IMR-90 (cell line): Measurements from ENCODE around the gene P2RY2. TPM values are rescaled to one million over a fixed set of nuclear protein-coding genes. Genes with fewer than 3 reads are reported as not detected.

Source experiments
- ATAC-seq: fragments of 200-7000 bp; cut with Tn5 transposase; 2 replicates; pipeline ENCODE4 v1.9.1; 2020; ENCODE audit warnings: low read depth, mild to moderate bottlenecking, moderate library complexity
- BruUV-seq: library from RNA; stranded (reverse); fragments of 400-500 nt; replicated peaks from 2 replicates; lab custom pipeline; 2021; lab: Mats Ljungman, UMichigan
- CTCF ChIA-PET: fragments of 300-600 bp; formaldehyde crosslinking; extraction: SDS; loops from one replicate; lab custom pipeline; 2021; ENCODE audit warnings: antibody characterized with exemption; lab: Yijun Ruan, JAX
- POLR2A ChIA-PET: fragments of 300-600 bp; sonication (Branson Sonifier 250); formaldehyde crosslinking; loops from one replicate; lab custom pipeline; 2022; ENCODE audit warnings: antibody characterized with exemption; ENCODE audit not compliant: unreplicated experiment; lab: Charles Lee
- DNase-seq: peaks from one replicate; pipeline ENCODE4 v3.0.0; 2013
- H2AFZ ChIP-seq: replicated peaks from 2 replicates; pipeline ENCODE3; 2013; ENCODE audit warnings: low read length, mild to moderate bottlenecking; ENCODE audit not compliant: poor library complexity
- H2AK5ac ChIP-seq: 2 replicates; pipeline ENCODE4 v1.6.1; 2013; ENCODE audit warnings: low read depth, low read length, inconsistent platforms
- H2AK9ac ChIP-seq: replicated peaks from 2 replicates; pipeline ENCODE3; 2013; ENCODE audit warnings: mild to moderate bottlenecking, low read depth, low read length, moderate library complexity; ENCODE audit not compliant: poor library complexity
- H2BK120ac ChIP-seq: 2 replicates; pipeline ENCODE4 v1.6.1; 2013; ENCODE audit warnings: low read depth, low read length, inconsistent platforms
- H2BK15ac ChIP-seq: 3 replicates; pipeline ENCODE4 v1.6.1; 2013; ENCODE audit warnings: low read depth, low read length, inconsistent platforms
- H2BK20ac ChIP-seq: 2 replicates; pipeline ENCODE4 v1.6.1; 2013; ENCODE audit warnings: low read depth, mild to moderate bottlenecking, inconsistent platforms, low read length, moderate library complexity
- H2BK5ac ChIP-seq: 2 replicates; pipeline ENCODE4 v1.6.1; 2013; ENCODE audit warnings: mild to moderate bottlenecking, low read depth, low read length, inconsistent platforms; ENCODE audit not compliant: poor library complexity, severe bottlenecking
- H3K14ac ChIP-seq: replicated peaks from 2 replicates; pipeline ENCODE4 v1.6.1; 2013; ENCODE audit warnings: low read depth, low read length, inconsistent platforms
- H3K18ac ChIP-seq: 2 replicates; pipeline ENCODE4 v1.6.1; 2013; ENCODE audit warnings: low read depth, low read length, control low read depth
- H3K23ac ChIP-seq: 2 replicates; pipeline ENCODE4 v1.6.1; 2013; ENCODE audit warnings: low read depth, low read length, inconsistent platforms
- H3K27ac ChIP-seq: 2 replicates; pipeline ENCODE4 v1.5.1; 2013; ENCODE audit warnings: mild to moderate bottlenecking, control low read depth, low read length; ENCODE audit not compliant: insufficient read depth
- H3K27me3 ChIP-seq: 2 replicates; pipeline ENCODE4 v1.6.1; 2013; ENCODE audit warnings: low read length; ENCODE audit not compliant: control insufficient read depth, insufficient read depth
- H3K36me3 ChIP-seq: 2 replicates; pipeline ENCODE4 v1.6.1; 2013; ENCODE audit warnings: low read length, mixed read lengths; ENCODE audit not compliant: control insufficient read depth, insufficient read depth
- H3K4ac ChIP-seq: 2 replicates; pipeline ENCODE4 v1.6.1; 2013; ENCODE audit warnings: low read depth, low read length, inconsistent platforms
- H3K4me1 ChIP-seq: 2 replicates; pipeline ENCODE4 v1.6.1; 2013; ENCODE audit warnings: low read length, mixed read lengths; ENCODE audit not compliant: control insufficient read depth, insufficient read depth
- H3K4me2 ChIP-seq: 2 replicates; pipeline ENCODE4 v1.6.1; 2013; ENCODE audit warnings: low read depth, mild to moderate bottlenecking, control low read depth, low read length, moderate library complexity
- H3K4me3 ChIP-seq: 2 replicates; pipeline ENCODE4 v1.5.1; 2013; ENCODE audit warnings: low read depth, mild to moderate bottlenecking, control low read depth, low read length, moderate library complexity; ENCODE audit not compliant: insufficient read depth
- H3K56ac ChIP-seq: 2 replicates; pipeline ENCODE4 v1.6.1; 2013; ENCODE audit warnings: low read length, inconsistent platforms; ENCODE audit not compliant: insufficient read depth; ENCODE audit errors: extremely low read depth
- H3K79me1 ChIP-seq, 2 experiments: 2 replicates each; pipeline ENCODE4 v1.6.1; 2013; ENCODE audit warnings: low read length in 2 of 2, inconsistent platforms in 1 of 2, low read depth in 1 of 2
- H3K9ac ChIP-seq: 2 replicates; pipeline ENCODE4 v1.6.1; 2013; ENCODE audit warnings: low read depth, low read length, control low read depth
- H3K9me1 ChIP-seq: 2 replicates; pipeline ENCODE4 v1.6.1; 2013; ENCODE audit warnings: low read length, inconsistent platforms; ENCODE audit not compliant: insufficient read depth
- H3K9me3 ChIP-seq: 2 replicates; pipeline ENCODE4 v1.6.1; 2013; ENCODE audit warnings: low read length; ENCODE audit not compliant: control insufficient read depth, insufficient read depth
- H4K20me1 ChIP-seq: 2 replicates; pipeline ENCODE4 v1.6.1; 2013; ENCODE audit warnings: low read length, inconsistent platforms; ENCODE audit not compliant: insufficient read depth
- H4K5ac ChIP-seq: 2 replicates; pipeline ENCODE4 v1.6.1; 2013; ENCODE audit warnings: mild to moderate bottlenecking, low read depth, low read length, control low read depth
- H4K8ac ChIP-seq, 2 experiments: 2 replicates each; pipeline ENCODE4 v1.6.1; 2013; ENCODE audit warnings: low read depth in 2 of 2, low read length in 2 of 2, control low read depth in 1 of 2, inconsistent platforms in 1 of 2
- H4K91ac ChIP-seq: 2 replicates; pipeline ENCODE4 v1.6.1; 2013; ENCODE audit warnings: low read depth, low read length, inconsistent platforms; ENCODE audit not compliant: insufficient read depth
- BHLHE40 ChIP-seq: fragments of 150-350 bp; IDR thresholded peaks from 2 replicates; pipeline ENCODE4 v1.6.1; 2016; ENCODE audit warnings: mild to moderate bottlenecking, low read depth, low read length
- CEBPB ChIP-seq: IDR thresholded peaks from 2 replicates; pipeline ENCODE4 v1.6.1; 2012; ENCODE audit warnings: low read depth, low read length, improper control_type of control experiment
- CHD1 ChIP-seq: IDR thresholded peaks from 2 replicates; pipeline ENCODE4 v1.6.1; 2012; ENCODE audit warnings: low read depth, low read length, improper control_type of control experiment
- ELK1 ChIP-seq: fragments of 150-350 bp; IDR thresholded peaks from 2 replicates; pipeline ENCODE4 v1.6.1; 2016; ENCODE audit warnings: low read depth, mild to moderate bottlenecking, low read length, moderate library complexity, borderline replicate concordance
- FOS ChIP-seq: fragments of 150-350 bp; IDR thresholded peaks from 2 replicates; pipeline ENCODE4 v1.6.1; 2016; ENCODE audit warnings: low read depth, low read length
- MAFK ChIP-seq: IDR thresholded peaks from 2 replicates; pipeline ENCODE4 v1.6.1; 2012; ENCODE audit warnings: low read depth, low read length, improper control_type of control experiment
- MAZ ChIP-seq: IDR thresholded peaks from 2 replicates; pipeline ENCODE4 v1.6.1; 2012; ENCODE audit warnings: low read depth, mild to moderate bottlenecking, low read length, improper control_type of control experiment, moderate library complexity, borderline replicate concordance
- POLR2A ChIP-seq: IDR thresholded peaks from 2 replicates; pipeline ENCODE4 v1.6.1; 2012; ENCODE audit warnings: mild to moderate bottlenecking, low read depth, low read length
- RAD21 ChIP-seq: IDR thresholded peaks from 2 replicates; pipeline ENCODE4 v1.6.1; 2012; ENCODE audit warnings: low read length, improper control_type of control experiment
- RCOR1 ChIP-seq: IDR thresholded peaks from 2 replicates; pipeline ENCODE4 v1.6.1; 2012; ENCODE audit warnings: mild to moderate bottlenecking, low read length, improper control_type of control experiment; ENCODE audit not compliant: insufficient replicate concordance
- RFX5 ChIP-seq: IDR thresholded peaks from 2 replicates; pipeline ENCODE4 v1.8.0; 2012; ENCODE audit warnings: low read depth, mild to moderate bottlenecking, low read length, moderate library complexity
- SMC3 ChIP-seq: fragments of 150-350 bp; IDR thresholded peaks from 2 replicates; pipeline ENCODE4 v1.6.1; 2016; ENCODE audit warnings: low read depth, mild to moderate bottlenecking, antibody characterized with exemption, low read length, moderate library complexity
- WGBS, 2 experiments: methylation state at CpG; one replicate each; pipeline versions ENCODE4 v1.1.5 to v1.1.7; 2013; ENCODE audit warnings: missing lambda C conversion rate in 2 of 2; ENCODE audit not compliant: insufficient read length in 1 of 2; ENCODE audit errors: extremely low coverage in 2 of 2; 5-methylcytosine and 5-hydroxymethylcytosine counted together
- dilution Hi-C: fragments of 300-500 bp; cut with HindIII; formaldehyde crosslinking; loops from one replicate; pipeline ENCODE4 v1.14.3; 2018; ENCODE audit warnings: low sequenced_read_pairs; ENCODE audit not compliant: unreplicated experiment
- in situ Hi-C: fragments of 300-500 bp; cut with MboI; formaldehyde crosslinking; loops from 3 replicates; pipeline ENCODE4 v1.14.3; 2019; ENCODE audit warnings: low sequenced_read_pairs, inconsistent platforms, mixed read lengths
- intact Hi-C: fragments of 100-400 bp; cut with micrococcal nuclease; formaldehyde crosslinking; loops from 2 replicates; pipeline ENCODE4 v1.10.0; 2022
- polyA plus RNA-seq, 3 experiments: library from polyadenylated mRNA; depleted of rRNA; stranded (reverse); fragments of >200 nt; gene quantifications; 2 replicates each; pipeline ENCODE4 v1.2.3, GENCODE V29; 2012; ENCODE audit warnings: low replicate concordance in 1 of 3
- total RNA-seq: library from RNA; depleted of rRNA; stranded (reverse); fragments of >200 nt; gene quantifications from 2 replicates; pipeline ENCODE4 v1.2.3, GENCODE V29; 2012
- TF ChIP-seq, protein P1 (sequence below): fragments of 150-350 bp; IDR thresholded peaks from 2 replicates; pipeline ENCODE4 v1.6.1; 2017; ENCODE audit warnings: mild to moderate bottlenecking, antibody characterized with exemption, low read length, low read depth
- TF ChIP-seq, protein P2 (sequence below): conservative IDR thresholded peaks from 2 replicates; pipeline ENCODE4 v1.5.1; 2012; ENCODE audit warnings: mild to moderate bottlenecking, low read depth, low read length, improper control_type of control experiment

The P2RY2 gene
- total and polyA plus RNA-seq, 2 of the 4 experiments (the other 2 are of a cell fraction), result not detected

GRCh38 chr11:73197348-73197747 lies 20.7 kb upstream of the P2RY2 start:
- Histone ChIP-seq H3K27me3 (peaks cover 14% of the 10 kb centered on the region; the same call in 1 of the 2 replicates), H2AK9ac (no peak overlapping the region), H3K27ac (no peak overlapping the region), H2BK20ac (no peak overlapping the region), H3K4me1 (no peaks in the 10 kb centered on the region), H4K8ac (no peak overlapping the region), H4K5ac (no peak overlapping the region), H3K56ac (no peak overlapping the region), H4K20me1 (no peaks in the 10 kb centered on the region), H3K23ac (no peak overlapping the region), H2BK120ac (no peak overlapping the region), H3K14ac (no peak overlapping the region), H2BK15ac (no peak overlapping the region), H3K4ac (no peak overlapping the region), H3K9me1 (no peaks in the 10 kb centered on the region; the same call in 1 of the 2 replicates), H2BK5ac (no peak overlapping the region), H3K36me3 (no peaks in the 10 kb centered on the region), H3K18ac (no peak overlapping the region), H2AK5ac (no peak overlapping the region), H2AFZ (no peak overlapping the region), H4K91ac (no peak overlapping the region), H3K4me3 (no peak overlapping the region), H3K9me3 (no peaks in the 10 kb centered on the region), H3K4me2 (no peak overlapping the region), H3K79me1 (no peaks in the 10 kb centered on the region), H3K9ac (no peak overlapping the region)
- ATAC-seq (no peak), DNase-seq (no peak)
- ChIA-PET POLR2A (no interaction called here), CTCF (no interaction called here)
- no TSS peak for BruUV-seq
- dilution Hi-C loops, result no loop called here
- TF ChIP-seq CHD1, result no peak
- no peak for TF ChIP-seq FOS
- TF ChIP-seq SMC3, result no peak
- no peak for TF ChIP-seq MAZ
- TF ChIP-seq RFX5, result no peak
- TF ChIP-seq, protein P1, sequence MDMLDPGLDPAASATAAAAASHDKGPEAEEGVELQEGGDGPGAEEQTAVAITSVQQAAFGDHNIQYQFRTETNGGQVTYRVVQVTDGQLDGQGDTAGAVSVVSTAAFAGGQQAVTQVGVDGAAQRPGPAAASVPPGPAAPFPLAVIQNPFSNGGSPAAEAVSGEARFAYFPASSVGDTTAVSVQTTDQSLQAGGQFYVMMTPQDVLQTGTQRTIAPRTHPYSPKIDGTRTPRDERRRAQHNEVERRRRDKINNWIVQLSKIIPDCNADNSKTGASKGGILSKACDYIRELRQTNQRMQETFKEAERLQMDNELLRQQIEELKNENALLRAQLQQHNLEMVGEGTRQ, result no peak
- no peak for TF ChIP-seq CEBPB
- TF ChIP-seq POLR2A, result no peak
- TF ChIP-seq RCOR1, result no peak
- no peak for TF ChIP-seq RAD21
- TF ChIP-seq BHLHE40, result no peak
- TF ChIP-seq, protein P2, sequence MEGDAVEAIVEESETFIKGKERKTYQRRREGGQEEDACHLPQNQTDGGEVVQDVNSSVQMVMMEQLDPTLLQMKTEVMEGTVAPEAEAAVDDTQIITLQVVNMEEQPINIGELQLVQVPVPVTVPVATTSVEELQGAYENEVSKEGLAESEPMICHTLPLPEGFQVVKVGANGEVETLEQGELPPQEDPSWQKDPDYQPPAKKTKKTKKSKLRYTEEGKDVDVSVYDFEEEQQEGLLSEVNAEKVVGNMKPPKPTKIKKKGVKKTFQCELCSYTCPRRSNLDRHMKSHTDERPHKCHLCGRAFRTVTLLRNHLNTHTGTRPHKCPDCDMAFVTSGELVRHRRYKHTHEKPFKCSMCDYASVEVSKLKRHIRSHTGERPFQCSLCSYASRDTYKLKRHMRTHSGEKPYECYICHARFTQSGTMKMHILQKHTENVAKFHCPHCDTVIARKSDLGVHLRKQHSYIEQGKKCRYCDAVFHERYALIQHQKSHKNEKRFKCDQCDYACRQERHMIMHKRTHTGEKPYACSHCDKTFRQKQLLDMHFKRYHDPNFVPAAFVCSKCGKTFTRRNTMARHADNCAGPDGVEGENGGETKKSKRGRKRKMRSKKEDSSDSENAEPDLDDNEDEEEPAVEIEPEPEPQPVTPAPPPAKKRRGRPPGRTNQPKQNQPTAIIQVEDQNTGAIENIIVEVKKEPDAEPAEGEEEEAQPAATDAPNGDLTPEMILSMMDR, result no peak
- no peak for TF ChIP-seq MAFK
- no peak for TF ChIP-seq ELK1
- in situ Hi-C loops, result no loop called here
- WGBS, 2 experiments, result 85% methylated on average over 2 of the region's 4 CpGs; no CpG with 5 or more reads in 1 of the 2 experiments
- intact Hi-C loops, result no loop called here
